Ishikawa (cell line): ENCODE data around the gene C2orf66.

ENCODE experiments used
- CEBPB ChIP-seq: IDR thresholded peaks from 2 replicates; pipeline ENCODE4 v1.6.1; 2012
- CREB1 ChIP-seq: IDR thresholded peaks from 2 replicates; pipeline ENCODE4 v1.6.1; 2012; ENCODE audit warnings: low read depth
- EGR1 ChIP-seq: IDR thresholded peaks from 2 replicates; pipeline ENCODE4 v1.6.1; 2012
- EP300 ChIP-seq: IDR thresholded peaks from 2 replicates; pipeline ENCODE4 v1.6.1; 2012; ENCODE audit warnings: borderline replicate concordance
- FOXM1 ChIP-seq: IDR thresholded peaks from 2 replicates; pipeline ENCODE4 v1.6.1; 2012; ENCODE audit warnings: low read depth, borderline replicate concordance
- MAX ChIP-seq: IDR thresholded peaks from 2 replicates; pipeline ENCODE4 v1.6.1; 2012
- NFIC ChIP-seq: IDR thresholded peaks from 2 replicates; pipeline ENCODE4 v1.6.1; 2012
- REST ChIP-seq: IDR thresholded peaks from 2 replicates; pipeline ENCODE4 v1.6.1; 2012; ENCODE audit warnings: low read depth, mild to moderate bottlenecking
- TAF1 ChIP-seq: IDR thresholded peaks from 2 replicates; pipeline ENCODE4 v1.6.1; 2012; ENCODE audit warnings: low read depth, mild to moderate bottlenecking
- TCF12 ChIP-seq: IDR thresholded peaks from 2 replicates; pipeline ENCODE4 v1.6.1; 2012; ENCODE audit warnings: low read depth
- TEAD4 ChIP-seq: IDR thresholded peaks from 2 replicates; pipeline ENCODE4 v1.6.1; 2012
- YY1 ChIP-seq: IDR thresholded peaks from 2 replicates; pipeline ENCODE4 v1.6.1; 2012; ENCODE audit warnings: low read depth
- ZBTB7A ChIP-seq: IDR thresholded peaks from 2 replicates; pipeline ENCODE4 v1.6.1; 2012; ENCODE audit warnings: low read depth
- TF ChIP-seq, protein P1 (sequence below): IDR thresholded peaks from 2 replicates; pipeline ENCODE4 v1.6.1; 2012

C2orf66 gene

DNA sequence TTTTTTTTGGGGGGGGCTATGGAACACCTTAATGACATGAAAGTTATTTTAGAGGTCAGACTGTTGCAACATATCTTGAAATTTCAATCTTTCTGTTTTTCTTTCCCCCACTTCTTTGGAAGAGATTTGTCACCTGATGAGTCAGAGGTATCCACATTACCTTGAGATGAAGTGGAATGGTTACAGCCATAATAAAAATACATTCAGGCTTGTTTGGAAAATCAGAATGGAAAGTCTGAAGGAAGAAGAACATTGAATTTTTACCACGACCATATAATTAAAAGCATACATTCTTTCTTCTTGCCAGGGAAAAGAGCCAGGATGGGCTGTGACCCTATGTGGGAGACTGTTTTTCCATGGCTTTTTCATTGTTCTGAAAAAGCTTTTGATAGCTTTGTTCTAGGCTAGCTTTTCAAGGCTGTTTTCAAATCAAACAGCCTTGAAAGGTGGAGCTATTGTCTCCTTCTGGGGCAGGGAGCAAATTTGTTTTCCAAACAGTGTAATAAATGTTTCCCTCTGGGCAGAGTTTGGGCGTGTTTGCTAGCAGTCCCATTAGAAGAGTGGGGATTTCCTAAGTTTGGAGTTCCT, 7.4 kb downstream of the C2orf66 start:
- TF ChIP-seq REST (no peak), YY1 (no peak), FOXM1 (no peak), EP300 (no peak), CEBPB (no peak), TCF12 (no peak)

DNA sequence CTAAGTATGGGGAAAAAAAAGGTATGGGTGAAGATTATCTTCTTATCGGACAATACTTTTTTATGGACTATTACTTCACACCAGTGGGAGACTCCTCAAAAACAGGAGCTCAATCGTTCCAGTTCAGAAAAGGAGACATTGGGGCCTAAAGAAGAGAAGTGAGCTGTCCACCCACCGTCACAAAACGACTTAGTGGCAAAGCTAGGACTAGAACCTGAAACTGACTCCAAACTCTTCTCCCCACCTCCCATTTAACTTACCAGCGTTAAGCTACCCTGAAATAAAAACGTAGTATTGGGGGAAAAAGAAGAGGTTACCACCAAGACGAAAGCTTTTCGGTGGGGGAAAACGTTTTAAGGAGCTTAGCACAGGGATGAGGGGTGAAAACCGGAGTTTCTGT, 10.2 kb downstream of the C2orf66 start:
- TF ChIP-seq EP300 (no peak), NFIC (no peak), REST (no peak), TEAD4 (no peak), FOXM1 (no peak), YY1 (no peak), CREB1 (no peak), EGR1 (no peak)
- TF ChIP-seq, protein P1, sequence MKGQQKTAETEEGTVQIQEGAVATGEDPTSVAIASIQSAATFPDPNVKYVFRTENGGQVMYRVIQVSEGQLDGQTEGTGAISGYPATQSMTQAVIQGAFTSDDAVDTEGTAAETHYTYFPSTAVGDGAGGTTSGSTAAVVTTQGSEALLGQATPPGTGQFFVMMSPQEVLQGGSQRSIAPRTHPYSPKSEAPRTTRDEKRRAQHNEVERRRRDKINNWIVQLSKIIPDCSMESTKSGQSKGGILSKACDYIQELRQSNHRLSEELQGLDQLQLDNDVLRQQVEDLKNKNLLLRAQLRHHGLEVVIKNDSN: no peak

DNA sequence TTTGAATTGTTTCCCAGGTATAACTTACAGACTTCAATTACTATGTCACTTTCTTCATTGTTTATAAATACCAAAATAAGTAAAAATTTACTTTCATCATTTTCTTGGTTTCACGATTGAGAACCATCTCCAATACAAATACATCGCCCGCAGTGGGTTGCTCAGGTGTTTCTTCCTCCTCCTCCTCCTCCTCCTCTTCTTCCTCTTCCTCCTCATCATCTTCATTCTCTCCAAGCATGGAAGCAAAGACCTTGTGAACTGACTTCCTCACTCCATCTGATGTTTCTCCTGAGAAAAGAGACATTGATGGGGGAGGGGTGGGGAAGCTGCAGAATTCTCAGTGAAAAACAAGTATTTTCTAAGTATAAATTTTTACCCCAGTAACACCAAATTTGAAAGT, 16.3 kb downstream of the C2orf66 start:
- TF ChIP-seq TCF12 (no peak), CREB1 (no peak), TAF1 (no peak), ZBTB7A (no peak), MAX (no peak), EP300 (no peak), EGR1 (no peak)
- TF ChIP-seq, protein P1: no peak

DNA sequence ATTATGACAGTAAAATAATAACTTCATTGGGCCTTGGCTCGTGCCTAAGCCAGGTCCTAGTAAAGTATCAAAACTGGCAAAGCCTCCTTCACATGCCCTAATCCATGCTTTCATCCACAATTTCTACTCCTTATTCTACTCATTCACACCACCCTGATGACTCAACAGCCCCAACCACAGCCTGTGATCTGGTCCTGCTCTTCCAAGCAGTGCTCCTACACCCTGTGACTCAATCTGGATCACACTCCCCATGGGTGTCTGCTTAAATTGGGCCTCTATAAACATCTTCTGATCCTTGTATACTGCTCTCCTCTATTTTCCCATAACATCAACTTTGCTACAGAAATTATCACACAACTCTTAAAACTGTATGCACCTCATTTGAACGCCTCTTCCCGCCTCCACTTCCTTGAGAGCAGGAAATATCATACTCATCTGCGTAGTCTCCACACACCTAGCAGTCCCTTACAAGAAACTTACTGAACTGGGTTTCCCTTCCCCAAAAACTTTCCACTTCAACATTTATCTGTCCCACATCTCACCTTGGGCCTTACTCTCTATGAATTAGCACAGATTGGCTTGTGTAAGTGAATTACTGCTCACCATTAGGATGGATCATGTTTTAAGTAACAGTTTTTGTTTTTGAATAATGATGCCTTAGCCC, 25.6 kb downstream of the C2orf66 start:
- no peak for TF ChIP-seq REST
- no peak for TF ChIP-seq TAF1
- no peak for TF ChIP-seq TCF12
- TF ChIP-seq TEAD4: no peak
- TF ChIP-seq NFIC: no peak
- TF ChIP-seq EGR1: no peak
- TF ChIP-seq CREB1: no peak
- TF ChIP-seq YY1: no peak
- TF ChIP-seq CEBPB: no peak

GRCh38 chr2:196767101-196767500, 42.1 kb downstream of the C2orf66 start:
- TF ChIP-seq FOXM1 (no peak), CEBPB (no peak), ZBTB7A (no peak), TEAD4 (no peak)
